Fibroblast of skin of abdomen (primary cell): ENCODE results near the gene RUNX1.

ENCODE experiments used
- DNase-seq: peaks from one replicate; pipeline ENCODE4 v3.0.0-alpha.2; 2013

Gene RUNX1

GRCh38 chr21:34844013-34844923 is 204.8 kb downstream of the RUNX1 start:
- DNase-seq = no peak

- no peak for DNase-seq
These were observed 205.5 kb downstream of the RUNX1 start for GRCh38 chr21:34843562-34843961.

DNA sequence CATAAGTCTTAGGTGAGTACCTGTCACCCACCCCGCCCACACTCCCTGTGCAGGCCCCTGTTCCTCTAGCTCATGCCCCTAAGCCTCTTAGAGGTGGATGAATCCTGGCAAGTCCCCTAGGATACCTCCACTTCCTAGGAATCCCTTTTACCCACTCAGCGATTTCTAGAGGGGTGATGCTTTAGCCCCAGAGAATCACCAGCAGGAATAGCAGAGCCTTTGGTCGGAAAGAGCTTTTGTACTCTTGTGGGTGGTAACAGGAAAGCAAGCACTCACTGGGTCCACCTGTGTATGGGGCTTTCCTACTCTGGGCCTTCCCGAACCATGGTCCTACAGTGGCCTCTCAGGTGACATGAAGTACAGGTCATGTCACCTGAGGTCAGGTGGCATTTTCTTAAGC is 207.9 kb downstream of the RUNX1 start:
- no peak for DNase-seq

DNA sequence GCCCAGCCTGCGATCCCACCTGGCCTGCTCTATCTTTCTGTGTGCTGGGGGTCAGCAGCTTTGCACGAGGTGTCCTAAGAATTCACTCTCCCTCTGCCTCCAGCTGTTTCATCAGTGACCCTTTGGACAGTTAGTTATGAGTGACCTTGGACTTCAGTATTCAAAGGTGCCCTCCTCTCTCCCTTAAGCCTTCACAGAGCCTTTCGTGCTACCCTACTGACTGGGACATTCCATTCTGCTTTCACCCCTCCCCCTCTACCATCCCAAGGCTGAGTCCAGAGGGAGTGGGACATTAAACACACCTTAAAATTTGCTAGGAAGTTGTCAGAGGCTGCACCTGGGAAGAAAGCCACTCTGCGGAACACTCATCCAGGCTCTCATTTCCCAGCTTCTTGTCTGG is 208.4 kb downstream of the RUNX1 start:
- no peak for DNase-seq

GRCh38 chr21:34838956-34839820 is 209.9 kb downstream of the RUNX1 start:
- no peak for DNase-seq

- no peak for DNase-seq
These were observed 212.1 kb downstream of the RUNX1 start for GRCh38 chr21:34836933-34837505.

GRCh38 chr21:34836103-34836932 is 212.8 kb downstream of the RUNX1 start:
- DNase-seq = peak; percentile 99

DNA sequence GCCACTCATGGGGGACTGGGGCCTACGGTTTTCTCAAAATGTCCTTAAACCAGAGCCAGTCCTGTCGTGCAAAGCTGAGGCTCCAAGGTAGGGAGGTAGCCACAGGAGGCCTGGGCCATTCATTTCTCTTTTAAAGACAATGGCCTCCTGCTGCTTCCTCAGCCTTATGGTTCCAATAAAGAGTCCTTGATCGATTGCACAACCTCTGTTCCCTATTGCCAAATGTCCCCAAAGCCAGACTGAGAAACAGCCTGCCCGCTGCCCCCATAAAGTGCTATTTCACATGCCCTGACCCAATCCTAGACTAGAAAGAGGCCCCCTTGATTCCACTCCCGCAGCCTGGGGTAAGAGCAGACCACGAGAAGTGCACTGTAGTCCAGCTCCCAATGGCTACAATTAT is 213.6 kb downstream of the RUNX1 start:
- peak; percentile 58 for DNase-seq

DNA sequence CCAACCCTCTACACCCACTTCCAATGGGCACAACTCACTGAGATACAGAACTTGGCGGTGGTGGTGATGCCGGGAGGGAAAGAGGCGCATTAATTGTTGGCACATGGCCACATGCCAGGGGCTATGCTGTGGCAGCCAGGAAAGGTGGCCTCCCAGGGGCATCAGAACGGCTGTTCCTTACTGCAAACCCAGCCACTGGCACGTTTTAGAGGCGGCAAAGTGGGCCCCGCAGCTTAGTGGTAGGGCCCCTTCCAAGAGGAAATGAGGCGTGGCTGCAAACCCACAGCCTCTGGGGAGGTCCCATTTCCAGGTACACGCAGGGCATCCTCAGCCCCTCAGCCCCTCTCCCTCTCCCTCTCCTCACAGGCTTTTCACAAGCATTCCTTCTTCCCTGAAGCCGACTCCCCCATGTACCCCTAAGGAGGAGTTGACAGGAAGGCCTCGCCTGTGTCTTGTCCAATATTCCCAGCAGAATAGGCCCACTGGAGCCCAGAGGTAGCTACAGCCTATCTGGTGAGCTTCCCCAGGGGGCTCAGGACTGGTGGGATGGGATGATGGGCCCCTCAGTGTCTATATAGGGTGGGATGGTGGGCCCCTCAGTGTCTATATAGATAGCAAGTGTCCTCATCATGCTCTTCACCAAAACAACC is 214.1 kb downstream of the RUNX1 start:
- no peak for DNase-seq

DNA sequence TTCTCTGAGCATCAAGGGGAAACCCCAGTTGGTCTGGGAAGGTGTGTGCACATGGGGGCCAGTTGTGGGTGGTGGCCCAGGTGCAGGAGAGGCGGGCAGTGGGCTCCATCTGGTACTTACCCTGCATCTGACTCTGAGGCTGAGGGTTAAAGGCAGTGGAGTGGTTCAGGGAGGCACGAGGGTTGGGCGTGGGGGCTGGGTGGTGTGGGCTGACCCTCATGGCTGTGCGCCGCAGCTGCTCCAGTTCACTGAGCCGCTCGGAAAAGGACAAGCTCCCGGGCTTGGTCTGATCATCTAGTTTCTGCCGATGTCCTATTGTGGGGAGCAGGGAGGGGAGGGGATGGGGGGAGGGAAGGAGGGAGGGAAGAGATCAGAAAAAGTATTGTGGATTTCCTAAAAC is 214.8 kb downstream of the RUNX1 start:
- DNase-seq = no peak

GRCh38 chr21:34833465-34833864 is 215.6 kb downstream of the RUNX1 start:
- no peak for DNase-seq

DNA sequence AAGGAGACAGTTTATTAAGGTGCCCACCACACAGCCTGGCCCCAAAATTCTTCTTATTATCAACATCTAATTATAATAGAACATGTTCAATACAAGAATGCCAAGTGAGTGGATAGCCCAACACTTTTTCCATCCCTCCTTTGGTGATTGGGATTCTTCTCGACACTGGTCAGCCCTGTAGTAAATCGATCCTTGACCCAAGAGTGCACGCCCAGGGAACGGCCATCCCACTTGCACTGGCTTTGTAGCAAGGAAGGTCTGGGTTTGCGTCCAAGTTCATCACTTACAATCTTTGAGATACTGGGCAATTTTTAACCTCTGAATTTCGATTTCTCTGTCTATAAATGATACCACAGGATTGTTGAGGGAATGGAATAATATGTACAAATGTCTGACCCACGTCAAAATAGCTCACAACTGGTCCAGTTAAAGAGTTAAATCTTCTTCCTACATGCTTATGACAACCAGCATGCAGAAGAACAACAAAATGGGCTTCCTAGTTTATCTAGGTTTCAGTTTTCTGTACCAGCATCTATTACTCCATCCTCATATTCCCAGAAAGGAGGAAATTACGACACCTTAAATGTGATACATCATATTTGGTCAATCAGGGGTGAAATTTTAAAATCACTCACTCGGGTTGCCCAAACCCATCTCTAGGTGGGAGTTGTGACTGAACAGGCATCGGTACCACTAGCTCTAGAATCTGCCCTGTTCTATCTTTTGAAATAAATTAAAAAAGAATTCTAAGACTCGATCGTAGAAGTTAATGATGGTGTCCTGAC is 218.5 kb downstream of the RUNX1 start:
- no peak for DNase-seq

- no peak for DNase-seq
These were observed 221.5 kb downstream of the RUNX1 start for GRCh38 chr21:34827445-34828235.

- DNase-seq = no peak
These were observed 222.3 kb downstream of the RUNX1 start for GRCh38 chr21:34826836-34827235.

DNA sequence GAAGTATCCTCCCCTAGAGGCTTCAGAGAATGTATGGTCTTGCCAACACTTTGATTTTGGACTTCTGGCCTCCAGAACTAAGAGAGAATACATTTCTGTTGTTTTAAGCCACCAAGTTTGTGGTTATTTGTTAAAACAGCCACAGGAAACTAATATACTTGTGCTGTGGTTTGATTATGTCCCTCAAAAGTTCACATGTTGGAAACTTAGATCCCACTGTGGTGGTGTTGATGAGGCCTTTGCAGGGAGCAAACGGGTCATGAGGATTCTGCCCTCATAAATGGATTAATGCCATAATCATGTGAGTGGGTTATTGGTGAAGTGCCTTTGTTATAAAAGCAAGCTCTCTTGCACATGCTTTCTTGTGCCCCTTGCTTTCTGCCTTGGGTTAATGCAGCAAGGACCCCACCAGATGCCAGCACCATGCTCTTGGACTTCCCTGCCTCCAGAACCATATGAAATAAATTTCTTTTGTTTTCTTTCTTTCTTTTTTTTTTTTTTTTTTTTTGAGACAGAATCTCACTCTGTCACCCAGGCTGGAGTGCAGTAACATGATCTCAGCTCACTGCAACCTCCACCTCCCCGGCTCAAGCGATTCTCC is 223.1 kb downstream of the RUNX1 start:
- no peak for DNase-seq

- DNase-seq = no peak
These were observed 224.0 kb downstream of the RUNX1 start for GRCh38 chr21:34825101-34825500.

DNA sequence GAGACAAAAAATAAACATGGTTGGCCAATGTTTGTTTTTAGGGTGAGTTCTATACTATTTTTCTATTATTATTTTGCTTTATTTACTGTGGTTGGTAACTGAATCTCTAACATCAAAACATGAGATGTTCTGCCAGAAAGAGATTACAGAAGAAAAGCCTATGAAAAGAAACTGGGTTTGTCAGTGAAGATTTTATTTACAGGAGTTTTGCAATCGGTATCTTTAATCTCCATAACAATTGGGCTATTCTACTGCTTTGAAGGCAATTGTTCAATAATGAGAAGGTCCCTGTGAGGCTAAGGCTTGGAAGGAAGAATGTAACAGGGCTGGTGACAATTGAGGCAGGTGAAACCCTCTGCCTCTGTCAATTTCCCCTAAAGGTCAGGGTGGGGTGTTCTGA is 224.8 kb downstream of the RUNX1 start:
- DNase-seq = no peak

GRCh38 chr21:34822942-34823341 is 226.2 kb downstream of the RUNX1 start:
- peak; percentile 68 for DNase-seq

GRCh38 chr21:34822168-34822567 is 226.9 kb downstream of the RUNX1 start:
- DNase-seq = no peak

DNA sequence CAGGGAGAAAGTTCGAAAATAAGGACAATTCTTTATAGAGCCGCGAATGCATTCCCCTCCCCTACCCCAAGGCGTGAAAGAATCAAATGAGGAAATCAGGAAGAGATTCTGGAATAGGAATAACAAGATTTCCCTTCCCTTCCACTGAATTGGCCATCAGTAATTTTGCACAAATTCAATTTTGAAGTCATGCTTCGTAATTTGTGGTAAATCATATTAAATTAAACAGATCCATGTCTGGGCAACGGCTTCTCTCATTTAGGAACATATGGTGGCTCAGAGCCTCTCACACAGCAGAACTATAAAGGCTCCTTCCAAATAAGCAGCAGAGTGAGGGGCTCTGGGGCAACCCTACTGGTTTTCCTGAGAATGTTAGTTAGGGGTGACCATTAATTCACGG is 227.4 kb downstream of the RUNX1 start:
- no peak for DNase-seq
